ENCODE results near the gene PCCB. TPM values are rescaled to one million over a fixed set of nuclear protein-coding genes. Genes with fewer than 3 reads are reported as not detected.

The PCCB gene
- polyA plus RNA-seq, 1 donor from 2014 or later, result 18.3 TPM

DNA sequence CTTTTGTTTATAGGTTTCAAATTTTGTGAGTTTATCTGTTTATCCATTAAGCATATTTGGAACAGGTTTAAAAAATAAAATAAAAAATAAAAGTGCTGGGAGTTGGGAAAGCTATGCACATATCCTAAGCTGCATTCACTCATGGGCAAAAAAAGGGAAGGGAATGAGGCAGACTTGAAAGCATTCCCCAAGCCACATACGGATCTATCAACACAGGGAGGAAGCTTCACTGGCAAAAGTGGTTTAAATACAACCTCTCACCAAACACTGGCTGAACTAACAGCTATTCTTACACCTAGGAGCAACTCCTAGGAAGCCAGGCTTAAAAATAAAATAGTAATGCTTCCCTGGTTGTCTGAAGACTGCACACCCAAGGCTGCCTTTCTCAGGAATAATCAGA is 101.2 kb downstream of the PCCB start:
- Histone ChIP-seq H3K27ac (ENCODE audit: low read length) (no peak overlapping the region), H3K27me3 (ENCODE audit: insufficient read depth, low read depth, low read length) (no peaks in the 10 kb centered on the region), H3K36me3 (ENCODE audit: insufficient read depth, low read length) (no peaks in the 10 kb centered on the region), H2AFZ (ENCODE audit: low read depth, low read length) (no peak overlapping the region), H3K4me3 (ENCODE audit: low read length) (no peak overlapping the region), H3K4me2 (ENCODE audit: low read length) (no peak overlapping the region), H3K79me2 (replicated peaks; ENCODE audit: insufficient read depth, low read length) (no peaks in the 10 kb centered on the region), H3K9ac (ENCODE audit: low read length) (no peak overlapping the region), H4K20me1 (ENCODE audit: insufficient read depth) (no peaks in the 10 kb centered on the region), H3K9me2 (ENCODE audit: insufficient read depth, low read length) (no peaks in the 10 kb centered on the region), H3K9me3 (ENCODE audit: low read length) (no peaks in the 10 kb centered on the region), H3F3A (ENCODE audit: insufficient read depth, low read length, poor library complexity, severe bottlenecking) (no peaks in the 10 kb centered on the region)
- TF ChIP-seq EP300 (conservative IDR thresholded peaks at IDR 0.05; ENCODE audit: poor library complexity, severe bottlenecking) (no peak), EZH2 (IDR thresholded peaks at IDR 0.05; ENCODE audit: borderline replicate concordance, insufficient read depth, low read length, poor library complexity, severe bottlenecking) (no peak), REST (IDR thresholded peaks at IDR 0.05; ENCODE audit: borderline replicate concordance) (no peak), RAD21 (conservative IDR thresholded peaks at IDR 0.05) (no peak), MXI1 (conservative IDR thresholded peaks at IDR 0.05; ENCODE audit: poor library complexity, severe bottlenecking) (no peak)

DNA sequence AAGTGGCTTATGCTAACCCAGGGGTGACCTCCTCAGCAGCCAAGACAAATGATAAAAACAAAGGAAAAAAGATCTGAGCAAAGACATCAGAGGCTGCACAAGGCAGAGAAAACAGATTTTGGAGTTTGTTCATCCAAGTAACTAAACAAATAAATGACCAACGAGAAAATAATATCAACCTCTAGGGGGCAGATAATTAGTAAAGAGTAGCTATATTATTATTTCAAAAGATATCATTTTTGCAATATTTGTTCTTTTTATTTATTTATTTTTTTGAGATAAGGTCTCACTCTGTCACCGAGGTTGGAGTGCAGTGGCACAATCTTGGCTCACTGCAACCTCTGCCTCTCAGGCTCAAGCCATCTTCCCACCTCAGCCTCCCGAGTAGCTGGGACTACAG is 101.8 kb downstream of the PCCB start:
- H3F3A ChIP-seq (ENCODE audit: insufficient read depth, low read length, poor library complexity, severe bottlenecking), result no peaks in the 10 kb centered on the region
- no peak overlapping the region for H3K9ac ChIP-seq (ENCODE audit: low read length)
- H3K27me3 ChIP-seq (ENCODE audit: insufficient read depth, low read depth, low read length), result no peaks in the 10 kb centered on the region
- no peak overlapping the region for H3K4me2 ChIP-seq (ENCODE audit: low read length)
- no peaks in the 10 kb centered on the region for H3K9me2 ChIP-seq (ENCODE audit: insufficient read depth, low read length)
- H2AFZ ChIP-seq (ENCODE audit: low read depth, low read length), result no peak overlapping the region
- no peaks in the 10 kb centered on the region for H3K36me3 ChIP-seq (ENCODE audit: insufficient read depth, low read length)
- no peak overlapping the region for H3K27ac ChIP-seq (ENCODE audit: low read length)
- no peaks in the 10 kb centered on the region for H3K9me3 ChIP-seq (ENCODE audit: low read length)
- no peak overlapping the region for H3K4me3 ChIP-seq (ENCODE audit: low read length)
- no peaks in the 10 kb centered on the region for H4K20me1 ChIP-seq (ENCODE audit: insufficient read depth)
- no peaks in the 10 kb centered on the region for H3K79me2 ChIP-seq (replicated peaks; ENCODE audit: insufficient read depth, low read length)
- TF ChIP-seq SMC3 (conservative IDR thresholded peaks at IDR 0.05; ENCODE audit: poor library complexity) (no peak), POLR2AphosphoS5 (IDR thresholded peaks at IDR 0.05) (no peak), TAF1 (IDR thresholded peaks at IDR 0.05; ENCODE audit: low read depth) (no peak), REST (IDR thresholded peaks at IDR 0.05; ENCODE audit: borderline replicate concordance) (no peak), EZH2 (IDR thresholded peaks at IDR 0.05; ENCODE audit: borderline replicate concordance, insufficient read depth, low read length, poor library complexity, severe bottlenecking) (no peak), EP300 (conservative IDR thresholded peaks at IDR 0.05; ENCODE audit: poor library complexity, severe bottlenecking) (no peak), MXI1 (conservative IDR thresholded peaks at IDR 0.05; ENCODE audit: poor library complexity, severe bottlenecking) (no peak), RAD21 (conservative IDR thresholded peaks at IDR 0.05) (no peak)
- TF ChIP-seq, protein P1, sequence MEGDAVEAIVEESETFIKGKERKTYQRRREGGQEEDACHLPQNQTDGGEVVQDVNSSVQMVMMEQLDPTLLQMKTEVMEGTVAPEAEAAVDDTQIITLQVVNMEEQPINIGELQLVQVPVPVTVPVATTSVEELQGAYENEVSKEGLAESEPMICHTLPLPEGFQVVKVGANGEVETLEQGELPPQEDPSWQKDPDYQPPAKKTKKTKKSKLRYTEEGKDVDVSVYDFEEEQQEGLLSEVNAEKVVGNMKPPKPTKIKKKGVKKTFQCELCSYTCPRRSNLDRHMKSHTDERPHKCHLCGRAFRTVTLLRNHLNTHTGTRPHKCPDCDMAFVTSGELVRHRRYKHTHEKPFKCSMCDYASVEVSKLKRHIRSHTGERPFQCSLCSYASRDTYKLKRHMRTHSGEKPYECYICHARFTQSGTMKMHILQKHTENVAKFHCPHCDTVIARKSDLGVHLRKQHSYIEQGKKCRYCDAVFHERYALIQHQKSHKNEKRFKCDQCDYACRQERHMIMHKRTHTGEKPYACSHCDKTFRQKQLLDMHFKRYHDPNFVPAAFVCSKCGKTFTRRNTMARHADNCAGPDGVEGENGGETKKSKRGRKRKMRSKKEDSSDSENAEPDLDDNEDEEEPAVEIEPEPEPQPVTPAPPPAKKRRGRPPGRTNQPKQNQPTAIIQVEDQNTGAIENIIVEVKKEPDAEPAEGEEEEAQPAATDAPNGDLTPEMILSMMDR (IDR thresholded peaks at IDR 0.05; ENCODE audit: poor library complexity, severe bottlenecking), result no peak
